ENCODE results near the gene ZNF677.
"Not testable (repeated sequence)": the region's sequence is repeated elsewhere in the genome, so short reads cannot be mapped to it uniquely, and the experiment has no call there.

ZNF677 gene

GRCh38 chr19:53193535-53194222 is 61.0 kb downstream of the ZNF677 start:
- no peak for DNase-seq (ENCODE audit: low read depth in 2 of 2)

GRCh38 chr19:53192771-53193534 is 61.7 kb downstream of the ZNF677 start, which contains the start of gene ZNF665:
TSS of gene ZNF665 (minus strand) at chr19:53193358. CDS start at chr19:53182898, 10,460 bp downstream.
- peak; percentile 57 to 74 for DNase-seq (ENCODE audit: low read depth in 2 of 2)

- DNase-seq (ENCODE audit: low read depth in 2 of 2) = no peak
These were observed 64.4 kb downstream of the ZNF677 start for GRCh38 chr19:53190253-53190652.

GRCh38 chr19:53189691-53190198 is 64.9 kb downstream of the ZNF677 start:
- DNase-seq (ENCODE audit: low read depth in 2 of 2) = not testable (repeated sequence)
